NCI-H1092 (cell line): Measurements from ENCODE around the gene MDH2.
"Not testable (repeated sequence)": the region's sequence is repeated elsewhere in the genome, so short reads cannot be mapped to it uniquely, and the experiment has no call there.

Source experiments
- DNase-seq: peaks from one replicate; lab custom pipeline; 2025; lab: John Stamatoyannopoulos, UW

Gene MDH2

GRCh38 chr7:76048668-76048988 lies 722 bp downstream of the MDH2 start:
- DNase-seq = no peak

GRCh38 chr7:76049295-76049694 lies 1.4 kb downstream of the MDH2 start:
- DNase-seq = no peak

- no peak for DNase-seq
Observed at GRCh38 chr7:76050545-76050944, 2.6 kb downstream of the MDH2 start.

GRCh38 chr7:76051840-76052239 lies 3.9 kb downstream of the MDH2 start:
- DNase-seq = no peak

- not testable (repeated sequence) for DNase-seq
Observed at GRCh38 chr7:76052681-76053080, 4.8 kb downstream of the MDH2 start.

- no peak for DNase-seq
Observed at GRCh38 chr7:76053461-76053860, 5.6 kb downstream of the MDH2 start.

- no peak for DNase-seq
Observed at GRCh38 chr7:76054123-76055120, 6.5 kb downstream of the MDH2 start.

GRCh38 chr7:76056241-76056640 lies 8.3 kb downstream of the MDH2 start:
- DNase-seq = no peak

- DNase-seq = no peak
Observed at GRCh38 chr7:76057103-76057812, 9.4 kb downstream of the MDH2 start.

- DNase-seq = no peak
Observed at GRCh38 chr7:76057813-76058145, 9.9 kb downstream of the MDH2 start.

- DNase-seq = not testable (repeated sequence)
Observed at GRCh38 chr7:76058745-76059144, 10.8 kb downstream of the MDH2 start.

GRCh38 chr7:76060842-76061241 lies 12.9 kb downstream of the MDH2 start:
- no peak for DNase-seq

GRCh38 chr7:76062254-76062653 lies 14.3 kb downstream of the MDH2 start:
- DNase-seq = no peak

- DNase-seq = no peak
Observed at GRCh38 chr7:76063114-76063513, 15.2 kb downstream of the MDH2 start.

GRCh38 chr7:76063525-76063924 lies 15.6 kb downstream of the MDH2 start:
- DNase-seq = no peak

GRCh38 chr7:76064208-76064970 lies 16.5 kb downstream of the MDH2 start:
- no peak for DNase-seq

GRCh38 chr7:76065016-76065612 lies 17.2 kb downstream of the MDH2 start:
- no peak for DNase-seq

- no peak for DNase-seq
Observed at GRCh38 chr7:76066716-76067503, 19.0 kb downstream of the MDH2 start.

GRCh38 chr7:76069238-76069638 lies 21.3 kb downstream of the MDH2 start:
- no peak for DNase-seq

GRCh38 chr7:76071316-76072242 lies 23.7 kb downstream of the MDH2 start:
- no peak for DNase-seq
